ENCODE results near the gene PCDHGB1.
"Not testable (repeated sequence)": the region's sequence is repeated elsewhere in the genome, so short reads cannot be mapped to it uniquely, and the experiment has no call there.

DNA sequence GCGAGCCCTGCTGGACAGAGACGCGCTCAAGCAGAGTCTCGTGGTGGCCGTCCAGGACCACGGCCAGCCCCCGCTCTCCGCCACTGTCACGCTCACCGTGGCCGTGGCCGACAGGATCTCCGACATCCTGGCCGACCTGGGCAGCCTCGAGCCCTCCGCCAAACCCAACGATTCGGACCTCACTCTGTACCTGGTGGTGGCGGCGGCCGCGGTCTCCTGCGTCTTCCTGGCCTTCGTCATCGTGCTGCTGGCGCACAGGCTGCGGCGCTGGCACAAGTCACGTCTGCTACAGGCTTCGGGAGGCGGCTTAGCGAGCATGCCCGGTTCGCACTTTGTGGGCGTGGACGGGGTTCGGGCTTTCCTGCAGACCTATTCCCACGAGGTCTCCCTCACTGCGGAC, 17.3 kb upstream of the PCDHGB1 start:
- not testable (repeated sequence) for TF ChIP-seq POLR2A, POLR2AphosphoS5 (IDR thresholded peaks at IDR 0.05; ENCODE audit: low read depth, low read length)
